Measurements from ENCODE around the gene PLA2G3.
A peak's percentile ranks its signal among the peaks of the same experiment; 100 is the strongest.
"Not testable (repeated sequence)": the region's sequence is repeated elsewhere in the genome, so short reads cannot be mapped to it uniquely, and the experiment has no call there.

PLA2G3 gene

GRCh38 chr22:31098632-31099110 is 41.6 kb downstream of the PLA2G3 start:
- no peak for DNase-seq

DNA sequence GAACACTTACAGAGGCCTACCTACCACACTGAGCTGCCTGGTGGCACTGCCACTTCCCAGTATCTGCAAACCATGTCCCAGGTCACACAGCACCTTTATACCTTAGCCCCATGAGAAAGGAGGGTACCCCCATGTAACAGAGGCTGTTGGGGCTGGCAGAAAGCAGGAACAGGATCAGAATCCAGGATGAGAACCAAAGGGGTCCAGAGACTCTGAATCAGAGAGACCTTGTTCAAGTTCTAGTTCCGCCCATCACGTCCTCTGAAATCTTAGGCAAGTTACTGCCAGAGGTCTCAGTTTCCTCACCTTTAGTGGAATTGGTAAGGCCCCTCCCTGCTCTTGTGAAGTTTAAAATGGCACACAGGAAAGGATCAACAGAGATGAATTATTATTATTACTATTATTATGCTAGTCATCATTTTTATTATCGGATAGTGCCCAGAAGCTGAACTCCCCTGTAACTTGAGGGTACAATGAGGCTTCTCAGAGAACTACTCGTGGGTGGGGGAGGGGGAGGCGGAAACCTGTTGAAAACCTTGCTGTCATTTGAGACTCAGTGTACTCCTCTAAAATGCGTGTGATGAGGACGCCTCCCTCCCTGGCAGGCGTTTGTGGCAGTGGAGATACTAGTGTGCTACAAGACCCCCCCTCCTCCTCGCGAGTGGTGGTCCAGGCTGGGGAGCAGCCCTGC is 42.2 kb downstream of the PLA2G3 start:
- DNase-seq: no peak

DNA sequence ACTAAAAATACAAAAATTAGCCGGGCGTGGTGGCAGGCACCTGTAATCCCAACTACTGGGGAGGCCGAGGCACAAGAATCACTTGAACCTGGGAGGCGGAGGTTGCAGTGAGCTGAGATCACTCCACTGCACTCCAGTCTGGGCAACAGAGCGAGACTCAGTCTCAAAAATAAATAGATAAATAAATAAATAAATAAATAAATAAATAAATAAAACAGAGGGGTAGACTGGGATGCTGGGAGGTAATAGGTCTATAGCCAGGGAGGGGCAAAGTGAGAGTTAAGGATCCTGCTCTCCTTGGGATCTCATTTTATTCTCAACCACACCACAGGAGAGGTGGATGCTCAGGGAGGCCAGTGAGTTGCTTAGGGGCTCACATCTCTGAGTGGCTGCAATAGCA is 42.8 kb downstream of the PLA2G3 start:
- not testable (repeated sequence) for DNase-seq

- DNase-seq: no peak
Observed at GRCh38 chr22:31096657-31097279, 43.5 kb downstream of the PLA2G3 start.

DNA sequence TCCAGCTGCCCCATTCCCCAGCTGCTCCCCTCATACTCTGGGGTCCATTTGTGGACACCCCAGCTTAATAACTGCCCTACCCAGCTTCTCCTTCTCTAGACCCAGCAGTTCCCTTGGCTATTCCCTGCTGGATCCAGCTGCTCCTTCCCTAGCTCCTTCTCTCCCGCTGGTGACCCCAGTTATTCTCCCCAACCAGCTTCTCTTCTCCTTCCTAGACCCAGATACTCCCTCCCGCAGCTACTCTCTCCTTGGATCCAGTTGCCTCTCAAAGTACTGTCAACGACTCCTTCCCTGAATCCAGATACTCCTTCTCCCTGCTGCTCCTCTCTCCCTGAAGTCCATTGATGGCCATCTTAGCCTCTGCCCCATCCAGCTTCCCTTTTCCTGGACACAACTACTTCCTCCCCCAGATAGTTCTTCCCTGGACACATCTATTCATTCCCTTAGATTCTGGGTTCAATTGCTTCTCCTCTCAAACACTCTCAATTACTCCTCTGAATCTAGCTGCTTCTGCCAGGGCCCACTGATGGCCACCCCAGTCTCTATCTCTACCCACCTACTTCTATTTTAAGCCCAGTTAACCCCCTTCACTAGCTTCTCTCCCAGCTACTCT is 44.6 kb downstream of the PLA2G3 start:
- no peak for DNase-seq

DNA sequence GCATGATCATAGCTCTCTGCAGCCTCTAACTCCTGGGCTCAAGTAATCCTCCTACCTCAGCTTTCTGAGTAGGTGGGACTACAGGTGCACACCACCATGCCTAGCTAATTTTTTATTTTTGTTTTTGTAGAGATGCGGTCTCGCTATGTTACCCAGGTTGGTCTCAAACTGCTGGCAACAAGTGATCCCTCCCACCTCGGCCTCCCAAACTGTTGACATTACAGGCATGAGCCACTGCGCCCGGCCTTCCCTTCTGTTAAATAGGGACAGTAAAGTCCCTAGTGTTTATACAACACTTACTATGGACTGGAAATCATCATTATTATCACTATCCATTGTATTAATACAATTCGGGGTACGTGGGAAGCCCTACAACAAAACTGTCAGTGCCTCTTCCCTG is 45.6 kb downstream of the PLA2G3 start:
- DNase-seq: no peak

DNA sequence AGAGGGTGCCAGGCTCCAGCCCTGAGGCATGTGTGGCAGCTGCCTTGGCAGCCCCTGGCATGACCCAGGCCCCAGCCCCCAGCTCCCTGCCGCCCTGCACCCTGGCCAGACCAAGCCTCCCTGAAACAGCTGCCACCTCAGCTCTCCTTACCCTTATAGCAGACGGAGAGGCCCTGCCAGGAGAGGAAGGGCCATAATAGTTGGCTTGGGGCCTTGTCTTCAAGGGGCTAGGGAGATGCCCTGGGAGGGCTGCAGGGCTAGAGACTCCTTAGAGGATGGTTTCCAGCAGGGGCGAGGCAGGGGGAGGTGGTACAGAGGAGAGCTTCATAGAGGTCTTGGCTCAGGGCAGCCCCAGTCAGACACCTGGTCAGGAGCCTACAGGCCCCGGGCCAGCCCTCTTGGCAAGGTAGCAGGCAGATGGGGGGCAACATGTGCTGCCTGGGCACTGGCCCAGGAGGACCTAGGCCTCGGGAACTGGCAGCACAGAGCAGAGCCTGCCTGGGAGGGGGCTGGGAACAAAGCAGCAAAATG is 46.2 kb downstream of the PLA2G3 start:
- DNase-seq: no peak

DNA sequence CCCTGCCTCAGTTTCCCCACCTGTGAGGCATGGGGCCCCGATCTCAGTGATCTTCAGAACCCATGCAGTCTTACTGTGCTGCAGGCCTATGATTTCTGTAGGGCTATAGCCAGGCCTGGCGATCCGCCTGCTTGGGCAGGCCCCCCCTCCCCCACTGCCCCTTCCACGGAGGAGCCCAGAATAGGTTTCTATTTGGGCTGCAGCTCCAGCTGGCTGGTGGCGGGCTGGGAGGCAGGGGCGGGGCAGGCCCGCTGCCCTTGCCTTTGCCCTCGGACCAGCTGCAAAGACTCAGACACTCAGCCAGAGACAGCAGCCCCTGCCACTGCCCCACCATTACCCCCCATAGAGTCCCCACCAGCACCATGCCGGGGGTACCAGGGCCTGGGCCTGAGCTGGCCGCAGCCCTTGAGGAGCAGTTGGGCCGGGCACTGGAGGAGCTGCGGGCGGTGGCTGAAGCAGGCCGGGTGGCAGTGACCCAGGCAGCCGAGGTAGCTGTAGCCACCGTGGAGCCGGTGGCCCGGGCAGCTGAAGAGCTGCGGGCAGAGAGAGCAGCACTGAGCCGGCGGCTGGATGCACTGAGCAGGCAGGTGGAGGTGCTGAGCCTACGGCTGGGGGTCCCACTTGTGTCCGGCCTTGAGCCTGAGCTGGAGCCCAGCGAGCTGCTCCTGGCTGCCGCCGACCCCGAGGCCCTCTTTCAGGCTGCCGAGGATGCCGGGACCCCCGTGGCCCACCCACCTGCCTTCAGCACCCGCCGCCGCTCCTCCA is 47.0 kb downstream of the PLA2G3 start:
- DNase-seq: no peak

DNA sequence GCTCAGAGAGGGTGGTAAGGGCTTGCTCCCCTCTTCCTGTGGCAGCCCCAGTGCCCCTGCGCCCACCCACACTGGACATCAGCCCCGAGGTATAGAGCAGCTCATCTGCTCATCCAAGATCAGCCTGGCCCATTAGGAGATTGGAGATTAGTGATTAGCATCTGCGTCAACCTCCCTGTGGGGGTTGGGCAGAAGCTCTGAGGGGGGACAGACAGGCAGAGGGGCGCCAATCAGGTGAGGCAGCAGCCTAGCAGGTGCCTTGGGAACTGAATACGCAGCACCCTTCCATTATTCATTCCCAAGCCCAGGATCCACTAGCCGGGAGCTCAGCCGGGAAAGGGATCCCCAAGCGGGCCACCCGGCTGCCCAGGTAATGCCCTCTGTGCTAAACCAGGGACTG is 48.1 kb downstream of the PLA2G3 start:
- DNase-seq: no peak

GRCh38 chr22:31091106-31091975 is 49.0 kb downstream of the PLA2G3 start:
- no peak for DNase-seq

GRCh38 chr22:31090217-31091085 is 49.9 kb downstream of the PLA2G3 start:
- no peak for DNase-seq

DNA sequence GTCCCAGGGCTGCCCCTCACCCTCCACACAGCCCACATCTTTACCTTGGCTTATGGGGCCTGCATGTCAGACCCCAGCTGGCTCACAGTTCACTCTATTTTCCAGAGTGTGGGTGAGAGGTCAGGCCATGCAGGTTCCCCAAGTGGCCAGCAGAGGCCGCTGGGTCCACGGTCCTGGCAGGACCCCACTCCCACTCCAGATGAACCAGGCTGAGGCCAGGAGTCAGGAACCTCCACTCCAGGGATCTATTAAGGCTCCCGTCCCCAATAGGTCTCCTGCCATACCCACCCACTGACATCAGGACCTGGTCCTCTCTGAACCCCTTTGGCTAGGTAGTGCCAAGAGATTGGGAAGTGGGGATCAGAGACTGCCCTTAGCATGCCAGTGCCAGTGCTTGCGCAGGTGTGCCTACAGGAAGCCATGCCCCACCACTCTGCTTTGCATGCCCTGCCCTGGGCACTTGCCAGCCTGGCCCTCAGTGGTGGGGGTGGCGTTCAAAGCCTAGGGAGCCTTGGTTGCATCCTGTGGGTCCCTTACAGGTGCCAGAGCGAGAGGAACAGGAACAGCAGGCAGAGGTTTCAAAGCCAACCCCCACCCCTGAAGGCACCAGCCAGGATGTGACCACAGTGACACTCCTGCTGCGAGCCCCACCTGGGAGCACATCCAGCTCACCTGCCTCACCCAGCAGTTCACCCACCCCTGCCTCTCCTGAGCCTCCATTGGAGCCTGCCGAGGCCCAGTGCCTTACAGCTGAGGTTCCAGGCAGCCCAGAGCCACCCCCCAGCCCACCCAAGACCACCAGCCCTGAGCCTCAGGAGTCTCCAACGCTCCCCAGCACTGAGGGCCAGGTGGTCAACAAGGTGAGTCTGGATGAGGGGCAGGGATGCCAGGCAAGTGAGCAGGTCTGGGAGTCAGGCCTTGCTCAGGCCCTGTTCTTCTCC is 50.9 kb downstream of the PLA2G3 start:
- no peak for DNase-seq

- no peak for DNase-seq
Observed at GRCh38 chr22:31088233-31088986, 51.9 kb downstream of the PLA2G3 start.

GRCh38 chr22:31087744-31088215 is 52.5 kb downstream of the PLA2G3 start:
- no peak for DNase-seq

DNA sequence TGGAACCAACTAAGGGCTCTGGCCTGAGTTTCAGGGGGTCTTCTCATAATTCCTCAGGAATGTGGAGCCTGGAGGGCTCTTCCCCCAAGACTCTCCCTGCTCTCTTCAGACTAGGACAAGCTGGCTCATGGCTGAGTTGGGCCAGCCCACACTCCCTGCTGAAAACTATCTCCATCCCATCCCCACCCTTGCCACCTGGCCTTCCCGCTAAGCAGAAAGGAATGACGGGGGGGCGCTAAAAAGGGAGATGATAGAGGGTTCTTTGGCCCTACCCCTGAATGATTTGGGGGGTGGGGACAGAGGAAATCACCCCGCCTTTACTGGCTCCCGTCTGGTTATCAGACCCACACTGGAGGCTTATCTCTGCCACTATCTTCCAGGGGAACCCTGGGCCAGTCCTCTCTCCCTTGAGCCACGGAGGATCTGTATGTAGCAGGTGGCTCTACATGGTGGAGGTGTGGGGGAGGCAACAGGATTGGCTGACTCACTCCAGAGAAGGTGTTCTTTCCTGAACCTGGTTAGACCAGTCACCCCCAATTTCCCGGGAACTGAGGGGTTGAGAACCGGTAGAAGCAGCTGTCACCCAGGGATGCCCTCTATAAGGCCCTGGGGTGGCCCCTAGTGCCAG is 53.5 kb downstream of the PLA2G3 start:
- DNase-seq: no peak

- no peak for DNase-seq
Observed at GRCh38 chr22:31085928-31086327, 54.4 kb downstream of the PLA2G3 start.

- DNase-seq: no peak
Observed at GRCh38 chr22:31085493-31085824, 54.8 kb downstream of the PLA2G3 start.

DNA sequence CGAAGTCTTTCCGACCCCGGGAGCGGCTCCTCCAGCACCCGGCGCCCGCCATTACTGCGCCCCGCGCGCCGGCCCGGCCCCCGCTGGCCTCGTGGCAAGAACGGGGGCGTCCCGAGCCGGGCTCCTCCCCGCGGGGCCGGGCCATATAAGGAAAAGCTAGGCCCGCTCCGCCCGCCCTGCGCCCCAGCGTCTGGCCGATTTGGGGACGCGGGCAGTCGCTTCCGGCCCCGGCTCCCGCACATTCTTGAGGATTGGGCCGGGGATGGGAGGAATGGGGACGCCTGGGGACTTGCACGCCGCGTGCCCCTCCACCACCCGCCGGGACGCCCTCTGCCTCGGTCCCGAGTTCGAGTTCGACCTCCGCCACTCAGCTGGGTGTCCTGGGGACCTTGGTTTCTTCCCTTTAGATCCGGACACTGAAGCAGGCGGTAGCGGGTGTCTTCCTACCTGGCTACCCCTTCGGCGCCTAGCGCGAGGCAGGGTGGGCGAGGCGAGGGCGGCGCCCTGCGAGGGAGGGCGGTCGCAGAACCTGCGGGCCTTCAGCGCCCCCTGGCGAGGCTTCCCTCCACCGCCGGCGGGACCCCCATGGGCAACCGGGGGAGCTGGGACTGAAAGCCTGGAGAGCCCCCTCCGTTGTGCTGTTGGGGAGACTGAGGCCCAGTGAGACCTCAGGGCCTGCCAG is 55.4 kb downstream of the PLA2G3 start:
- peak; percentile 89 for DNase-seq

Measured in fibroblast of skin of abdomen (primary cell).